Keratinocyte (primary cell): ENCODE data around the gene SPTLC2. TPM values are rescaled to one million over a fixed set of nuclear protein-coding genes. Genes with fewer than 3 reads are reported as not detected.

Source experiments
- DNase-seq: peaks from one replicate; pipeline ENCODE4 v3.0.0-alpha.2; 2011; ENCODE audit warnings: low read depth, missing footprints, low spot score
- FAIRE-seq: peaks from 2 replicates; lab custom pipeline; 2011; peaks lifted over from hg19 to GRCh38; lab: Jason Lieb, UNC
- H2AFZ ChIP-seq: 2 replicates; pipeline ENCODE4 v1.6.0; 2012; ENCODE audit warnings: low read length, control low read depth, inconsistent platforms; ENCODE audit not compliant: control insufficient read depth
- H3K27ac ChIP-seq: 2 replicates; pipeline ENCODE4 v1.5.1; 2011; ENCODE audit warnings: low read length; ENCODE audit not compliant: control insufficient read depth, insufficient read depth
- H3K27me3 ChIP-seq: 3 replicates; pipeline ENCODE4 v1.6.0; 2011; ENCODE audit warnings: low read length; ENCODE audit not compliant: control insufficient read depth, insufficient read depth; ENCODE audit errors: extremely low read depth
- H3K36me3 ChIP-seq, 2 experiments: 2 replicates in 1 of 2; 3 replicates in 1 of 2; pipeline ENCODE4 v1.5.1; 2011; ENCODE audit warnings: low read length in 2 of 2, mild to moderate bottlenecking in 1 of 2; ENCODE audit not compliant: control insufficient read depth in 2 of 2, insufficient read depth in 2 of 2; ENCODE audit errors: extremely low read depth in 1 of 2
- H3K4me1 ChIP-seq: 3 replicates; pipeline ENCODE4 v1.5.1; 2011; ENCODE audit warnings: low read length; ENCODE audit not compliant: control insufficient read depth, insufficient read depth; ENCODE audit errors: extremely low read depth
- H3K4me2 ChIP-seq: 3 replicates; pipeline ENCODE4 v1.6.0; 2011; ENCODE audit warnings: low read depth, low read length; ENCODE audit not compliant: control insufficient read depth, insufficient read depth; ENCODE audit errors: extremely low read depth
- H3K4me3 ChIP-seq, 3 experiments: fragments of 200-600 bp in 1 of 3; sonication (generic) in 1 of 3; 2 replicates in 2 of 3; 3 replicates in 1 of 3; pipeline ENCODE4 v1.5.1; 2011 to 2016; ENCODE audit warnings: low read length in 3 of 3, mild to moderate bottlenecking in 3 of 3, control low read depth in 2 of 3, inconsistent platforms in 1 of 3, low read depth in 1 of 3, mixed read lengths in 1 of 3, mixed run types in 1 of 3, moderate library complexity in 1 of 3; ENCODE audit not compliant: control insufficient read depth in 2 of 3, insufficient read depth in 2 of 3; ENCODE audit errors: extremely low read depth in 1 of 3
- H3K79me2 ChIP-seq: 2 replicates; pipeline ENCODE4 v1.6.0; 2012; ENCODE audit warnings: low read length; ENCODE audit not compliant: control insufficient read depth, insufficient read depth
- H3K9ac ChIP-seq: 3 replicates; pipeline ENCODE4 v1.6.0; 2011; ENCODE audit warnings: low read length; ENCODE audit not compliant: control insufficient read depth, insufficient read depth; ENCODE audit errors: extremely low read depth
- H3K9me1 ChIP-seq: 3 replicates; pipeline ENCODE4 v1.6.0; 2011; ENCODE audit warnings: low read length; ENCODE audit not compliant: control insufficient read depth, insufficient read depth; ENCODE audit errors: extremely low read depth
- H3K9me3 ChIP-seq: 2 replicates; pipeline ENCODE4 v1.5.1; 2012; ENCODE audit warnings: low read depth, low read length; ENCODE audit not compliant: control insufficient read depth
- H4K20me1 ChIP-seq: 3 replicates; pipeline ENCODE4 v1.6.0; 2011; ENCODE audit warnings: low read length; ENCODE audit not compliant: control insufficient read depth, insufficient read depth; ENCODE audit errors: extremely low read depth
- CTCF ChIP-seq, 3 experiments: IDR thresholded peaks in 1 of 3; conservative IDR thresholded peaks in 1 of 3; optimal IDR thresholded peaks in 1 of 3; 2 replicates in 2 of 3; 3 replicates in 1 of 3; pipeline versions ENCODE3 to v1.5.1; 2011; ENCODE audit warnings: low read length in 3 of 3, mild to moderate bottlenecking in 3 of 3, moderate library complexity in 2 of 3, control low read depth in 1 of 3, inconsistent platforms in 1 of 3; ENCODE audit not compliant: insufficient read depth in 2 of 3; ENCODE audit errors: extremely low read depth in 1 of 3
- EZH2 ChIP-seq: IDR thresholded peaks from one replicate; pipeline ENCODE4 v1.6.1; 2012; ENCODE audit warnings: inconsistent platforms, mild to moderate bottlenecking, low read length, moderate library complexity
- dilution Hi-C: fragments of 300-500 bp; cut with MboI; formaldehyde crosslinking; loops from one replicate; pipeline ENCODE4 v1.7.0; 2020; ENCODE audit warnings: low sequenced_read_pairs; ENCODE audit not compliant: extremely low pct_ligation_motif_present
- polyA plus RNA-seq, 5 experiments: library from polyadenylated mRNA; depleted of rRNA in 3 of 5; stranded (reverse) in 3 of 5; stranded (forward) in 1 of 5; unstranded in 1 of 5; fragments of >200 nt; gene quantifications; 1 replicate in 1 of 5; 2 replicates in 3 of 5; 3 replicates in 1 of 5; pipeline versions ENCODE4 v1.2.1 to v1.2.3, GENCODE V29; 2011 to 2012; ENCODE audit warnings: missing spikeins in 2 of 5, low read depth in 1 of 5, low replicate concordance in 1 of 5

SPTLC2 gene
- polyA plus RNA-seq, 1 donor (not counting 4 experiments of a cell fraction or from before 2014, with no cell fraction given): 46.8 TPM

DNA sequence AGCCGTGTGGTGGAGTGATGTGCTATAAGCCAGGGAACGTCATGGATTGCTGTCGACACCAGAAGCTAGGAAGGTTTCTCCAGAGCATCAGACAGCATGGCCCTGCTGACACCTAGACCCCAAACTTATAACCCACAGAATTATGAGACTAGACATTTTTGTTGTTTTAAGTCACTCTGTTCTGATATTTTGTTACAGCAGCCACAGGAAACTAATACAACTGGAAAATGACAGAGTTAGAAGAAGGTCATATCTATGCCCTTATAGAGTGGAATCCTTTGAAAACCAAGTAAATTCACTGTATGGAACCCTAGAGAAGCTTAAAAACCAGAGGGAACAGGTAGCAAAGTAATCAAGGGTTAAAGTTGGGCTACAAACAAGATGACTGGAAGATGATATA lies 42.5 kb downstream of the SPTLC2 start:
- dilution Hi-C loops: no loop called here
- H3K4me3 ChIP-seq: no peak overlapping the region

GRCh38 chr14:77570706-77571268 lies 45.6 kb downstream of the SPTLC2 start:
- no peak for FAIRE-seq
- no peak overlapping the region for H3K27ac ChIP-seq
- no peaks in the 10 kb centered on the region for H4K20me1 ChIP-seq
- TF ChIP-seq EZH2: no peak
- TF ChIP-seq CTCF (optimal IDR thresholded peaks at IDR 0.05 in 1 of 3, IDR thresholded peaks at IDR 0.05 in 1 of 3, conservative IDR thresholded peaks at IDR 0.05 in 1 of 3; ENCODE audit: extremely low read depth in 1 of 3, insufficient read depth in 2 of 3, low read length in 3 of 3): no peak
- no peak for DNase-seq
- H3K4me1 ChIP-seq: no peaks in the 10 kb centered on the region
- H3K79me2 ChIP-seq: peaks cover 23% of the 10 kb centered on the region
- no peak overlapping the region for H2AFZ ChIP-seq
- H3K27me3 ChIP-seq: no peaks in the 10 kb centered on the region
- H3K4me2 ChIP-seq: no peak overlapping the region
- H3K9me3 ChIP-seq: no peaks in the 10 kb centered on the region
- H3K4me3 ChIP-seq: no peak overlapping the region
- no peak overlapping the region for H3K9ac ChIP-seq
- no peaks in the 10 kb centered on the region for H3K9me1 ChIP-seq
- dilution Hi-C loops: no loop called here
- H3K36me3 ChIP-seq: peaks cover 2 to 9% of the 10 kb centered on the region in 2 experiments

More for the DNA sequence above, 42.5 kb downstream of the SPTLC2 start:
- no peak overlapping the region for H3K9ac ChIP-seq
- DNase-seq: no peak
- H3K9me1 ChIP-seq: no peaks in the 10 kb centered on the region
- no peaks in the 10 kb centered on the region for H4K20me1 ChIP-seq
- no peak overlapping the region for H2AFZ ChIP-seq
- FAIRE-seq: no peak
- no peaks in the 10 kb centered on the region for H3K27me3 ChIP-seq
- no peak overlapping the region for H3K27ac ChIP-seq
- H3K9me3 ChIP-seq: no peaks in the 10 kb centered on the region
- TF ChIP-seq CTCF (optimal IDR thresholded peaks at IDR 0.05 in 1 of 3, IDR thresholded peaks at IDR 0.05 in 1 of 3, conservative IDR thresholded peaks at IDR 0.05 in 1 of 3; ENCODE audit: extremely low read depth in 1 of 3, insufficient read depth in 2 of 3, low read length in 3 of 3) (no peak), EZH2 (no peak)
- H3K79me2 ChIP-seq: peaks cover 38% of the 10 kb centered on the region
- H3K4me1 ChIP-seq: no peaks in the 10 kb centered on the region
- peaks cover 7 to 13% of the 10 kb centered on the region in 2 experiments for H3K36me3 ChIP-seq
- no peak overlapping the region for H3K4me2 ChIP-seq
